ENCODE measurements around the gene OR5A1.
"Not testable (repeated sequence)": the region's sequence is repeated elsewhere in the genome, so short reads cannot be mapped to it uniquely, and the experiment has no call there.

The OR5A1 gene

DNA sequence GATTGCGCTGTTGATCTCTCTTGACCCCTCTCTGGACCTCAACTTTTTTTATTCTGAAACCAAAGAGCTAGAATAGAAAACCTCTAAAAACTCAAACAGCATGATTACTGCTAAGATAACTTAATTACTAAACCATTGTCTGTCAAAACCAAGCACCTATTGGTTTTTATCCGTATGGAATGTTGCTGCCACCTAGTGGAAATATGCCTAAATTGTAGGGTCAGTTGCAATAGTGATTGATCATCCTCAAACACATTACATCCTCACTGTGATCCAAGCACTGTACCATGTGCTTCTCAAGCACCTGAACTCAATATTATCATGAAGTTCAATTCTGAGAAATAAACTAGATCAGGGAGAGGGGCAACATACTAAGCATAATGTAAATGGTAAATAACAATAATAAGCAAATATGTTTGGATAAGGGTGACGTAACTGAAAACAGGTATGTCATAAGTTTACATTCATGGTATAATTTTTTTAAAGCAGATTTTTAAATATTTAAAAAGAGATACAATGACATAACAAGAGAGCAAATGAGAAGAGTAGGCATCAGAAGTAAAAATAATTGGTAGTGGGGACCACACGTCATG lies 6.2 kb upstream of the OR5A1 start:
- DNase-seq (ENCODE audit: low spot score), result peak; percentile 58
- peak; percentile 65 for TF ChIP-seq CTCF (IDR thresholded peaks at IDR 0.05; ENCODE audit: extremely low read depth, missing control alignments)

- no peak for DNase-seq (ENCODE audit: low spot score)
- no peak for TF ChIP-seq CTCF (IDR thresholded peaks at IDR 0.05; ENCODE audit: extremely low read depth, missing control alignments)
Measured at GRCh38 chr11:59437770-59438169, 1.5 kb downstream of the OR5A1 start.

- not testable (repeated sequence) for DNase-seq (ENCODE audit: low spot score)
Measured at GRCh38 chr11:59445624-59446023, 9.4 kb downstream of the OR5A1 start.

DNA sequence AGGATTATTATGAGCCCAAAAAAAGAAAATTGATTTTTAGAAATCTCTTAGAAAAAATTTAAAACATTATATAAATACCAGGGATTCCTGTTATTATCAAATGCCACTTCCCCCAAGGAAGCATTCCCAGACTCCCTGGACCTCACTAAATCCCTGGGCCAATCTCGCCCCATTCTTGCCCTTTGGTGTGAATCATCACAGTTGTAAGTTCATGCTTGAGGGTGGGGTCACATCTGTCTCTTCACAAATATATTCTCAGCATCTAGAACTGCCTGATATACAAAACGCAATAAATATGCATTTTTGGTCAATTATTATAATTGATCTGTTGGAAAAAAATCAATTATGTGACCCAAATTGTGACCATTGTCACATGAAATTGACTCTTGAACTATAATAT lies 12.2 kb downstream of the OR5A1 start:
- no peak for DNase-seq (ENCODE audit: low spot score)
- TF ChIP-seq CTCF (IDR thresholded peaks at IDR 0.05; ENCODE audit: extremely low read depth, missing control alignments), result no peak

- DNase-seq (ENCODE audit: low spot score), result no peak
- TF ChIP-seq CTCF (IDR thresholded peaks at IDR 0.05; ENCODE audit: extremely low read depth, missing control alignments), result no peak
Measured at GRCh38 chr11:59456661-59457060, 20.4 kb downstream of the OR5A1 start, which contains the start of gene OR4D6. OR4D6 (plus strand) TSS chr11:59456961; CDS start chr11:59456961, 0 bp downstream.

GRCh38 chr11:59459916-59460315 lies 23.6 kb downstream of the OR5A1 start:
- no peak for DNase-seq (ENCODE audit: low spot score)
- TF ChIP-seq CTCF (IDR thresholded peaks at IDR 0.05; ENCODE audit: extremely low read depth, missing control alignments), result no peak

DNA sequence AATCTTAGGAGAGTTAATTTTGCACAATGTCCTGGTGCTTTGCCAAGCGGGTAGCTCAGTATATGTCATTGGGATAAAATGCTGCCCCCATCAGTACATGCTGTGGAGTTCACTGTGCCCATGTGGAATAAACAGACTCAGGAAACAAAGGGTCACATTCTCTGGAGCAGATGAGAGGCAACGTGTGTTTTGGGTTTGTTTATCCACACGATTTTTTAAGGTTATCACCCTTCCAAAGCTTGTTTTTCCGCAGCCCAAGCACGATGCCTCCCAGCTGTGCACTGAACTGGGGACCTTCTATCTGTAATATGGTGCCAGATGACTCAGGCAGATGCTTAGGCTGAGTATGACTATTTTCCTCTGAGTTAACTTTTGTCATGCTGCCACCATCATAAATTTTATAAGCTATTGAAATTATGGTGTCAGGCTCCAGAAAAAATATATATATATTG lies 26.9 kb downstream of the OR5A1 start:
- TF ChIP-seq CTCF (IDR thresholded peaks at IDR 0.05; ENCODE audit: extremely low read depth, missing control alignments), result no peak
- no peak for DNase-seq (ENCODE audit: low spot score)

- no peak for TF ChIP-seq CTCF (IDR thresholded peaks at IDR 0.05; ENCODE audit: extremely low read depth, missing control alignments)
- no peak for DNase-seq (ENCODE audit: low spot score)
Measured at GRCh38 chr11:59473015-59473414, 36.7 kb downstream of the OR5A1 start, which contains the start of gene OR4D10. OR4D10 (plus strand) TSS chr11:59473315; CDS start chr11:59477430, 4,115 bp downstream.
